H1 (cell line): Measurements from ENCODE around the gene MUC2. TPM values are rescaled to one million over a fixed set of nuclear protein-coding genes. Genes with fewer than 3 reads are reported as not detected.

Experiments
- FOSL1 ChIP-seq: IDR thresholded peaks from 2 replicates; pipeline ENCODE4 v1.6.1; 2011; ENCODE audit warnings: mild to moderate bottlenecking, low read depth, low read length, moderate library complexity; ENCODE audit not compliant: insufficient read depth
- ZNF274 ChIP-seq: IDR thresholded peaks from 2 replicates; pipeline ENCODE4 v1.7.0; 2012; ENCODE audit warnings: low read length, borderline replicate concordance; ENCODE audit errors: extremely low read depth
- polyA plus RNA-seq, 7 experiments: library from polyadenylated mRNA; depleted of rRNA in 3 of 7; stranded (reverse) in 5 of 7; unstranded in 2 of 7; fragments of >200 nt in 5 of 7; fragments of 200-250 nt in 2 of 7; gene quantifications; 1 replicate in 5 of 7; 2 replicates in 1 of 7; 4 replicates in 1 of 7; pipeline versions ENCODE4 v1.2.1 to v1.2.3, GENCODE V29; 2011 to 2013; ENCODE audit warnings: missing spikeins in 2 of 7, mixed read lengths in 2 of 7
- total RNA-seq: library from RNA; stranded (reverse); fragmentation: NEBNext Ultra II Directional; extraction: Animal tissue kit (Norgen Biotek cat#: 25700); gene quantifications from 2 replicates; pipeline ENCODE4 v1.2.1, GENCODE V29; 2021
- TF ChIP-seq, protein P1 (sequence below), 3 experiments: IDR thresholded peaks; 1 replicate in 2 of 3; 2 replicates in 1 of 3; pipeline versions ENCODE4 v1.5.1 to v1.6.1; 2011; ENCODE audit warnings: low read length in 3 of 3, mild to moderate bottlenecking in 3 of 3, inconsistent platforms in 2 of 3, low read depth in 1 of 3, moderate library complexity in 1 of 3; ENCODE audit not compliant: insufficient read depth in 1 of 3; ENCODE audit errors: control extremely low read depth in 1 of 3

MUC2 gene
- total and polyA plus RNA-seq, 2 of the 8 experiments (the other 6 are each of a cell fraction or from before 2014, with no cell fraction given) = not detected

- TF ChIP-seq ZNF274 (no peak), FOSL1 (no peak)
- TF ChIP-seq, protein P1, sequence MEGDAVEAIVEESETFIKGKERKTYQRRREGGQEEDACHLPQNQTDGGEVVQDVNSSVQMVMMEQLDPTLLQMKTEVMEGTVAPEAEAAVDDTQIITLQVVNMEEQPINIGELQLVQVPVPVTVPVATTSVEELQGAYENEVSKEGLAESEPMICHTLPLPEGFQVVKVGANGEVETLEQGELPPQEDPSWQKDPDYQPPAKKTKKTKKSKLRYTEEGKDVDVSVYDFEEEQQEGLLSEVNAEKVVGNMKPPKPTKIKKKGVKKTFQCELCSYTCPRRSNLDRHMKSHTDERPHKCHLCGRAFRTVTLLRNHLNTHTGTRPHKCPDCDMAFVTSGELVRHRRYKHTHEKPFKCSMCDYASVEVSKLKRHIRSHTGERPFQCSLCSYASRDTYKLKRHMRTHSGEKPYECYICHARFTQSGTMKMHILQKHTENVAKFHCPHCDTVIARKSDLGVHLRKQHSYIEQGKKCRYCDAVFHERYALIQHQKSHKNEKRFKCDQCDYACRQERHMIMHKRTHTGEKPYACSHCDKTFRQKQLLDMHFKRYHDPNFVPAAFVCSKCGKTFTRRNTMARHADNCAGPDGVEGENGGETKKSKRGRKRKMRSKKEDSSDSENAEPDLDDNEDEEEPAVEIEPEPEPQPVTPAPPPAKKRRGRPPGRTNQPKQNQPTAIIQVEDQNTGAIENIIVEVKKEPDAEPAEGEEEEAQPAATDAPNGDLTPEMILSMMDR (IDR thresholded peaks at IDR 0.05; ENCODE audit: control extremely low read depth in 1 of 3, insufficient read depth in 1 of 3, low read depth in 1 of 3, low read length in 3 of 3) = no peak
- TF ChIP-seq, all 59 proteins: peak for 0
Measured at GRCh38 chr11:1032310-1032891, 42.3 kb upstream of the MUC2 start (continued).
